BJ (cell line): ENCODE measurements around the gene CASP9. TPM values are rescaled to one million over a fixed set of nuclear protein-coding genes. Genes with fewer than 3 reads are reported as not detected.

ENCODE experiments used
- CTCF ChIA-PET: fragments of 350-600 bp; formaldehyde crosslinking; extraction: SDS; loops from one replicate; lab custom pipeline; 2021; ENCODE audit warnings: antibody characterized with exemption, inconsistent platforms; lab: Yijun Ruan, JAX
- POLR2A ChIA-PET: fragments of 300-600 bp; sonication (Branson Sonifier 250); formaldehyde crosslinking; extraction: SDS; loops from one replicate; lab custom pipeline; 2021; ENCODE audit warnings: antibody characterized with exemption; lab: Charles Lee
- DNase-seq: peaks from one replicate; pipeline ENCODE4 v3.0.0-alpha.2; 2011; ENCODE audit warnings: low read depth
- H3K27me3 ChIP-seq: 2 replicates; pipeline ENCODE4 v1.6.0; 2011; ENCODE audit warnings: low read length; ENCODE audit not compliant: control insufficient read depth, insufficient read depth
- H3K36me3 ChIP-seq: 2 replicates; pipeline ENCODE4 v1.5.1; 2011; ENCODE audit warnings: low read length; ENCODE audit not compliant: control insufficient read depth, insufficient read depth
- H3K4me3 ChIP-seq: 2 replicates; pipeline ENCODE4 v1.5.1; 2011; ENCODE audit warnings: low read depth, mild to moderate bottlenecking, control low read depth, low read length
- CTCF ChIP-seq: IDR thresholded peaks from 2 replicates; pipeline ENCODE4 v1.5.1; 2011; ENCODE audit warnings: low read depth, mild to moderate bottlenecking, control low read depth, inconsistent platforms, low read length, moderate library complexity; ENCODE audit not compliant: insufficient read depth
- polyA plus RNA-seq: library from polyadenylated mRNA; depleted of rRNA; stranded (reverse); fragments of >200 nt; gene quantifications from 2 replicates; pipeline ENCODE4 v1.2.3, GENCODE V29; 2011

CASP9 gene
- polyA plus RNA-seq, 1 experiment: 20.8 TPM

GRCh38 chr1:15513919-15514318 is 10.1 kb downstream of the CASP9 start:
- DNase-seq: no peak
- POLR2A ChIA-PET: no interaction called here
- TF ChIP-seq CTCF: no peak
- H3K4me3 ChIP-seq: no peak overlapping the region
- peaks cover 2% of the 10 kb centered on the region; the same call in 1 of the 2 replicates for H3K36me3 ChIP-seq
- H3K27me3 ChIP-seq: no peaks in the 10 kb centered on the region
- CTCF ChIA-PET: interaction anchor here (0.6 kb wide), 1 partner anchor 242 kb away, joined by 3 read pairs; no protein-coding TSS in a partner anchor

GRCh38 chr1:15513192-15513591 is 10.8 kb downstream of the CASP9 start:
- ChIA-PET CTCF (no interaction called here), POLR2A (no interaction called here)
- no peak for TF ChIP-seq CTCF
- H3K27me3 ChIP-seq: no peaks in the 10 kb centered on the region
- peaks cover 2% of the 10 kb centered on the region; the same call in 1 of the 2 replicates for H3K36me3 ChIP-seq
- no peak for DNase-seq
- H3K4me3 ChIP-seq: no peak overlapping the region

GRCh38 chr1:15510611-15511405 is 13.2 kb downstream of the CASP9 start:
- CTCF ChIA-PET: no interaction called here
- Histone ChIP-seq H3K4me3 (no peak overlapping the region), H3K27me3 (no peaks in the 10 kb centered on the region), H3K36me3 (peaks cover 2% of the 10 kb centered on the region)
- DNase-seq: no peak
- TF ChIP-seq CTCF: no peak
- POLR2A ChIA-PET: no interaction called here

- Histone ChIP-seq H3K4me3 (no peak overlapping the region), H3K36me3 (peaks cover 2% of the 10 kb centered on the region), H3K27me3 (no peaks in the 10 kb centered on the region)
- TF ChIP-seq CTCF: no peak
- ChIA-PET CTCF (no interaction called here), POLR2A (no interaction called here)
- no peak for DNase-seq
Measured at GRCh38 chr1:15509586-15509985, 14.4 kb downstream of the CASP9 start.

GRCh38 chr1:15508700-15509487 is 15.1 kb downstream of the CASP9 start:
- ChIA-PET CTCF (no interaction called here), POLR2A (no interaction called here)
- no peak overlapping the region for H3K4me3 ChIP-seq
- no peaks in the 10 kb centered on the region for H3K27me3 ChIP-seq
- H3K36me3 ChIP-seq: peaks cover 5% of the 10 kb centered on the region
- TF ChIP-seq CTCF: no peak
- DNase-seq: no peak
